H1 (cell line): ENCODE results near the gene SUCLG2. TPM values are rescaled to one million over a fixed set of nuclear protein-coding genes. Genes with fewer than 3 reads are reported as not detected.

Experiments
- BRCA1 ChIP-seq: IDR thresholded peaks from 2 replicates; pipeline ENCODE4 v1.6.1; 2012; ENCODE audit warnings: low read depth, low read length, improper control_type of control experiment
- PHF8 ChIP-seq: fragments of 200-600 bp; sonication (generic); conservative IDR thresholded peaks from 2 replicates; pipeline ENCODE4 v1.7.1; 2012; ENCODE audit warnings: low read depth, mild to moderate bottlenecking, inconsistent platforms, low read length, moderate library complexity
- RAD21 ChIP-seq, 2 experiments: IDR thresholded peaks in 1 of 2; conservative IDR thresholded peaks in 1 of 2; 2 replicates each; pipeline ENCODE4 v1.6.1; 2011; ENCODE audit warnings: low read depth in 2 of 2, low read length in 2 of 2, improper control_type of control experiment in 1 of 2, inconsistent platforms in 1 of 2, mild to moderate bottlenecking in 1 of 2, moderate library complexity in 1 of 2
- TCF12 ChIP-seq: IDR thresholded peaks from 2 replicates; pipeline ENCODE4 v1.6.1; 2011; ENCODE audit warnings: low read depth, mild to moderate bottlenecking, low read length
- ZNF274 ChIP-seq: IDR thresholded peaks from 2 replicates; pipeline ENCODE4 v1.7.0; 2012; ENCODE audit warnings: low read length, borderline replicate concordance; ENCODE audit errors: extremely low read depth
- polyA plus RNA-seq, 7 experiments: library from polyadenylated mRNA; depleted of rRNA in 3 of 7; stranded (reverse) in 5 of 7; unstranded in 2 of 7; fragments of >200 nt in 5 of 7; fragments of 200-250 nt in 2 of 7; gene quantifications; 1 replicate in 5 of 7; 2 replicates in 1 of 7; 4 replicates in 1 of 7; pipeline versions ENCODE4 v1.2.1 to v1.2.3, GENCODE V29; 2011 to 2013; ENCODE audit warnings: missing spikeins in 2 of 7, mixed read lengths in 2 of 7
- total RNA-seq: library from RNA; stranded (reverse); fragmentation: NEBNext Ultra II Directional; extraction: Animal tissue kit (Norgen Biotek cat#: 25700); gene quantifications from 2 replicates; pipeline ENCODE4 v1.2.1, GENCODE V29; 2021
- TF ChIP-seq, protein P1 (sequence below): fragments of 300-600 bp; sonication (generic); IDR thresholded peaks from 2 replicates; pipeline ENCODE4 v1.7.1; 2012; ENCODE audit warnings: low read length, moderate library complexity, mild to moderate bottlenecking, inconsistent platforms; ENCODE audit not compliant: insufficient replicate concordance

The SUCLG2 gene
- total and polyA plus RNA-seq, 2 of the 8 experiments (the other 6 are each of a cell fraction or from before 2014, with no cell fraction given): 12.9 to 46.2 TPM

DNA sequence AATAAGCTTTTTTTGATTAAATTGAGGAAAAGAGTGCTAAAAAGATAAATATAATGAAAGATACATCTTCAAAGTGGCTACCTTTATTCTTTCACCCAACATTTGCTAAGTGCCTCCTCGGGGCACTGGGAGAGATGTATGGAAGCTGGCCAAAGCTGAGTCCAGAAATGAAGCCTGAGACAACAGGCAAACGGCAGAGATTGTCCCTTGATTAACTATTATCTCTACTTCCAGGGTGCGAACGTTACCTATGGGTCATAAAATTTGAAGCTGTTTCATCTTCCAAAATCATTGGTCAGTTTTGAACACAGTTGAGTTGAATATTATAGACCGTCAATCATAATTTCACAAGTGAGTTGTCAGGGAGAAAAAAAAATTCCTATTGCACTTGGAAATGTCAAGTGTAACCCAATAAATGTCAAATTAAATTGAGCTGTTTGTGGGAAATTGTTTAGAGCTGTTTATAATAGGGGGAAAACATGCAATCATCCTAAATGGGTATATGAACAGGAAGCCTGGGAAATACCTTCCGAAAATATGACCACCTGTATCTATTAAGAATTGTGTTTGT lies 73.9 kb downstream of the SUCLG2 start (continued):
- TF ChIP-seq, protein P1, sequence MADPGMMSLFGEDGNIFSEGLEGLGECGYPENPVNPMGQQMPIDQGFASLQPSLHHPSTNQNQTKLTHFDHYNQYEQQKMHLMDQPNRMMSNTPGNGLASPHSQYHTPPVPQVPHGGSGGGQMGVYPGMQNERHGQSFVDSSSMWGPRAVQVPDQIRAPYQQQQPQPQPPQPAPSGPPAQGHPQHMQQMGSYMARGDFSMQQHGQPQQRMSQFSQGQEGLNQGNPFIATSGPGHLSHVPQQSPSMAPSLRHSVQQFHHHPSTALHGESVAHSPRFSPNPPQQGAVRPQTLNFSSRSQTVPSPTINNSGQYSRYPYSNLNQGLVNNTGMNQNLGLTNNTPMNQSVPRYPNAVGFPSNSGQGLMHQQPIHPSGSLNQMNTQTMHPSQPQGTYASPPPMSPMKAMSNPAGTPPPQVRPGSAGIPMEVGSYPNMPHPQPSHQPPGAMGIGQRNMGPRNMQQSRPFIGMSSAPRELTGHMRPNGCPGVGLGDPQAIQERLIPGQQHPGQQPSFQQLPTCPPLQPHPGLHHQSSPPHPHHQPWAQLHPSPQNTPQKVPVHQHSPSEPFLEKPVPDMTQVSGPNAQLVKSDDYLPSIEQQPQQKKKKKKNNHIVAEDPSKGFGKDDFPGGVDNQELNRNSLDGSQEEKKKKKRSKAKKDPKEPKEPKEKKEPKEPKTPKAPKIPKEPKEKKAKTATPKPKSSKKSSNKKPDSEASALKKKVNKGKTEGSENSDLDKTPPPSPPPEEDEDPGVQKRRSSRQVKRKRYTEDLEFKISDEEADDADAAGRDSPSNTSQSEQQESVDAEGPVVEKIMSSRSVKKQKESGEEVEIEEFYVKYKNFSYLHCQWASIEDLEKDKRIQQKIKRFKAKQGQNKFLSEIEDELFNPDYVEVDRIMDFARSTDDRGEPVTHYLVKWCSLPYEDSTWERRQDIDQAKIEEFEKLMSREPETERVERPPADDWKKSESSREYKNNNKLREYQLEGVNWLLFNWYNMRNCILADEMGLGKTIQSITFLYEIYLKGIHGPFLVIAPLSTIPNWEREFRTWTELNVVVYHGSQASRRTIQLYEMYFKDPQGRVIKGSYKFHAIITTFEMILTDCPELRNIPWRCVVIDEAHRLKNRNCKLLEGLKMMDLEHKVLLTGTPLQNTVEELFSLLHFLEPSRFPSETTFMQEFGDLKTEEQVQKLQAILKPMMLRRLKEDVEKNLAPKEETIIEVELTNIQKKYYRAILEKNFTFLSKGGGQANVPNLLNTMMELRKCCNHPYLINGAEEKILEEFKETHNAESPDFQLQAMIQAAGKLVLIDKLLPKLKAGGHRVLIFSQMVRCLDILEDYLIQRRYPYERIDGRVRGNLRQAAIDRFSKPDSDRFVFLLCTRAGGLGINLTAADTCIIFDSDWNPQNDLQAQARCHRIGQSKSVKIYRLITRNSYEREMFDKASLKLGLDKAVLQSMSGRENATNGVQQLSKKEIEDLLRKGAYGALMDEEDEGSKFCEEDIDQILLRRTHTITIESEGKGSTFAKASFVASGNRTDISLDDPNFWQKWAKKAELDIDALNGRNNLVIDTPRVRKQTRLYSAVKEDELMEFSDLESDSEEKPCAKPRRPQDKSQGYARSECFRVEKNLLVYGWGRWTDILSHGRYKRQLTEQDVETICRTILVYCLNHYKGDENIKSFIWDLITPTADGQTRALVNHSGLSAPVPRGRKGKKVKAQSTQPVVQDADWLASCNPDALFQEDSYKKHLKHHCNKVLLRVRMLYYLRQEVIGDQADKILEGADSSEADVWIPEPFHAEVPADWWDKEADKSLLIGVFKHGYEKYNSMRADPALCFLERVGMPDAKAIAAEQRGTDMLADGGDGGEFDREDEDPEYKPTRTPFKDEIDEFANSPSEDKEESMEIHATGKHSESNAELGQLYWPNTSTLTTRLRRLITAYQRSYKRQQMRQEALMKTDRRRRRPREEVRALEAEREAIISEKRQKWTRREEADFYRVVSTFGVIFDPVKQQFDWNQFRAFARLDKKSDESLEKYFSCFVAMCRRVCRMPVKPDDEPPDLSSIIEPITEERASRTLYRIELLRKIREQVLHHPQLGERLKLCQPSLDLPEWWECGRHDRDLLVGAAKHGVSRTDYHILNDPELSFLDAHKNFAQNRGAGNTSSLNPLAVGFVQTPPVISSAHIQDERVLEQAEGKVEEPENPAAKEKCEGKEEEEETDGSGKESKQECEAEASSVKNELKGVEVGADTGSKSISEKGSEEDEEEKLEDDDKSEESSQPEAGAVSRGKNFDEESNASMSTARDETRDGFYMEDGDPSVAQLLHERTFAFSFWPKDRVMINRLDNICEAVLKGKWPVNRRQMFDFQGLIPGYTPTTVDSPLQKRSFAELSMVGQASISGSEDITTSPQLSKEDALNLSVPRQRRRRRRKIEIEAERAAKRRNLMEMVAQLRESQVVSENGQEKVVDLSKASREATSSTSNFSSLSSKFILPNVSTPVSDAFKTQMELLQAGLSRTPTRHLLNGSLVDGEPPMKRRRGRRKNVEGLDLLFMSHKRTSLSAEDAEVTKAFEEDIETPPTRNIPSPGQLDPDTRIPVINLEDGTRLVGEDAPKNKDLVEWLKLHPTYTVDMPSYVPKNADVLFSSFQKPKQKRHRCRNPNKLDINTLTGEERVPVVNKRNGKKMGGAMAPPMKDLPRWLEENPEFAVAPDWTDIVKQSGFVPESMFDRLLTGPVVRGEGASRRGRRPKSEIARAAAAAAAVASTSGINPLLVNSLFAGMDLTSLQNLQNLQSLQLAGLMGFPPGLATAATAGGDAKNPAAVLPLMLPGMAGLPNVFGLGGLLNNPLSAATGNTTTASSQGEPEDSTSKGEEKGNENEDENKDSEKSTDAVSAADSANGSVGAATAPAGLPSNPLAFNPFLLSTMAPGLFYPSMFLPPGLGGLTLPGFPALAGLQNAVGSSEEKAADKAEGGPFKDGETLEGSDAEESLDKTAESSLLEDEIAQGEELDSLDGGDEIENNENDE: no peak
- TF ChIP-seq PHF8 (no peak), RAD21 (IDR thresholded peaks at IDR 0.05 in 1 of 2, conservative IDR thresholded peaks at IDR 0.05 in 1 of 2; ENCODE audit: low read depth in 2 of 2, low read length in 2 of 2) (no peak), ZNF274 (no peak), TCF12 (no peak), BRCA1 (no peak)
